Measurements from ENCODE around the gene DSC3.
A peak's percentile ranks its signal among the peaks of the same experiment; 100 is the strongest.
"Not testable (repeated sequence)": the region's sequence is repeated elsewhere in the genome, so short reads cannot be mapped to it uniquely, and the experiment has no call there.

DSC3 gene

DNA sequence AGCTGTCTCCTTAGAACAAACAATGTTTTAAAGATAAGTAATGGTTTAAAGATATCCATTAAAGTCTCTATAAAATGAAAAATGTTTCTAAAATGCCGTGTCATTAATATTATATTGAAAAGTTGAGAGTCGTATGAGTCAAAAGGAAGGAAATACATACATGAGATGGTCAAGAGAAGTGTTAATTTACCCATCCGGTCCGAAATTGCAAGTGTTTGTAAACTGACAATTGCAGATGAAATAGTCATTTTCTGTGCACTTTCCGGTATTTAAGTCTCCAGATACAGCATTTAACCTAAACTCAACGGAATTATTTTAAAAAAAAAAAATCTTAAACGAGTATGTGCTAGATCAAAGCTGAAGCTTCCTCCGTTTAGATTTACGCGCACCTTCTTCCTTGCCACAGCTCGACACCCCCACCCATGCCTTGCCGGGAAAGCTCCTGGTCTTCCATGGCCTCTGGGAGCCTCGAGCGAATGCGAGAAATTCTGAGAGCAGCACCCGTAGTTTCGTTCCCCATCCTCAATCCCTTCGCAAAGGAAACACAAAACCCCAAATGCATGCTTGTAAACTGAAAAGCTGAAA, 1.8 kb downstream of the DSC3 start:
- peak; percentile 4 for DNase-seq

- no peak for DNase-seq
These were observed 3.1 kb downstream of the DSC3 start for GRCh38 chr18:31039426-31039825.

GRCh38 chr18:31037686-31038085, 4.9 kb downstream of the DSC3 start:
- DNase-seq, result not testable (repeated sequence)

GRCh38 chr18:31034541-31034940, 8.0 kb downstream of the DSC3 start:
- no peak for DNase-seq

DNA sequence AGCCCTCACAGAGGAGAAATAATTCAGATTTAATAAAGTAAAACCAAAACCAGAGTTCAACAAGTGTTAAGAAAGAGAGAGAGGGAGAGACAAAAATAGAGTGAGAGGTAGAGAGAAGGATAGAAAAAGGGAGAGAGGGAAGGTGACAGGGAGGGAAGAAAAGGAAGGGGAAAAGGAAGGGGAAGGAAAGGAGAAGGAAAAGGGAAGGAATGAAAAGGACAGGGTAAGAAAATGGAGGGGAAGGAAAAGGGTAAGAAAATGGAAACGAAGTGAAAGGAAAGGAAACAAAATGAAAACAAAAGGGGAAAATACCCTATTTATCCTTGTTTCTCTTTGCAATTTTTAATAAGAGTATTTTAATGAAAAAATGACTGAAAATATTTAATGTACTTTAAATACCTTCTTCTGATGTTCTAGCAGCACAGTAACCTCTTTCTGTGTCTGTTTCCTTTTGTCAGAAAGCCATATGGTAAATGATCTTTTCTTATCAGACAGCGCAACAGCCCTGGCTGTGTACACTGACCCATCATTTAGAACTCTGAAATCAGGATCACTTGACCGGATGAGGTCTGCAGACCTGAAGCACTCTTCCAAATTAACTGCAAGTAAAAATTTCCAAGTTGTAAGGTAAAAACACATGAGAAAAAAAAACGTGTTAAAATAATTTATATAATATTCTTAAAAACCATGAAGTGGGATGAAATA, 11.8 kb downstream of the DSC3 start:
- no peak for DNase-seq

DNA sequence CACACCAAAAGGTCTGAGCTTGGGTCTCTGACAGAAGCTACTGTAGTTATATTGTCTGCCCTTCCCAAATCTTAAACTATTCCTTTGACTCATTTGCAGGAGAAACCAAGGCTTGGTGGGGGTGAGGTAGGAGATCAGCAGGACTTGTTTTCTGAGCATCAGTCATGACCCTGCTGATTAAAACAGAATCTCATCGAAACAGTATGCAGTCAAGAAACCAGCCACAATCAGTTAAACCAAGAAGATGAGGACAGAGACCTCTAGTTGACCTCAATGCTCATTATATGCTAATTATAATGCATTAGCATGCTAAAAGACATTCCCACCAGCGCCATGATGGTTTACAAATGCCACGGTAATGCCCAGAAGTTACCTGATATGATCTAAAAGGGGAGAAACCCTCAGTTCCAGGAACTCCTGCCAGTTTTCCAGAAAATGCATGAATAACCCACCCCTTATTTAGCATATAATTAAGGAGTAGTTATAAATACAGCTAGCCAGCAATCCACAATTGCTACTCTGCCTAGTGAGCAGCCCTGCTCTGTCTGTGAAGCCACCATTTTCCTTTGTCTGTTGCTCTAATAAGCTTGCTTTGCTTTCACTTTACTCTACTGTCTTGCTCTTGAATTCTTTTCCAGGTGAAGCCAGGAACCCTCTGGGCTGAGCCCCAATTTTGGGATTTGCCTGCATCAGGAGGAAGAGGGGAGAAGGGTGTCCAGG, 26.7 kb downstream of the DSC3 start:
- DNase-seq, result no peak

DNA sequence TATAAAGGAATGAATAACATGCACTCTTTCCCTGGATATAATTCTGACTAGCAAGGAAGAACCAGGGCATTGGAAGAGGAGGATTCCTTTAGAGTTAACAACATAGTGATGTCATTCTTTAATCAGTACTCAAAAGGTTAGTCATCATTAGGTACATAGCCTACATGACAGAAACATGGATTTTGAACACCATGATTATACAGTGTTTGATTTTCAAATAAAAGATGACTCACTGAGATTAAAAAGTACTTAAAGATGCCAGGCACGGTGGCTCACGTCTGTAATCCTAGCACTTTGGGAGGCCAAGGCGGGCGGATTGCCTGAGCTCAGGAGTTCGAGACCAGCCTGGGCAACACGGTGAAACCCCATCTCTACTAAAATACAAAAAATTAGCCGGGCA, 31.1 kb downstream of the DSC3 start:
- not testable (repeated sequence) for DNase-seq

GRCh38 chr18:31010601-31011000, 31.9 kb downstream of the DSC3 start:
- no peak for DNase-seq

DNA sequence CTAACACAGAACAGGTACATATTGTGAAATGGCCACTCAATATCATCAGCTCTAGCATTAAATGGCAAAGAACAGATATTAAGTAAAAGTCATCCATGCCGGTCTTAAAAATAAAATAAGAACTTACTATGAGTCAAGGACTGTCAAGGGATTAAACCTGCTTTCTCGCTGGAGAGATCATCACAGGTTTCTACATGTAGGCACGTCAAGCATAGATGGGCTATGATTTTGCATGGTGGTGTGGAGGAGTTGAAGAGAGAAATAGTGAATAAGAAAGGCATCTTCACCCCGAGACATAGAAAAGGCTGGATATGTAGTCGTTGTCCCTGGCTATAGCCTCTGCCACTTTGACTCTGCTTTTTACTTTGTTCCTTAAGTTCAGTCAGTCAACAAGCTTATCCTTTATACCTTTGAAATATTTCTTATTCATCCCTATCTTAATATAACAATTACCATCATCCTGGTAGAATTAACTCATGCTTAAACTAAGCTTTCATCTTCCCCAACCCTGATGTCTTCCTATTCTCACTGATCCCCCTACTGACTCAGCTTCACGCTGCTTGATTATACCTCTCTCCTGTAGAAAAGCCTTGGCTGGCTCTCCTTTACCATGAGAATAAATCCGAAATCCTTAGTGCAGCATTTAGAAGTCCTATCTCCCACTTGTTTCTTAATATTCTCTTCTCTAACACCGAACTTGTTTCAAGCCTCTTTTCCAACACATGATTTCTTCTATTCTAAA, 42.5 kb downstream of the DSC3 start:
- DNase-seq, result no peak

GRCh38 chr18:30999186-30999585, 43.4 kb downstream of the DSC3 start:
- no peak for DNase-seq

GRCh38 chr18:30997223-30997622, 45.3 kb downstream of the DSC3 start:
- DNase-seq, result no peak

- no peak for DNase-seq
These were observed 50.3 kb downstream of the DSC3 start for GRCh38 chr18:30992231-30992630.

DNA sequence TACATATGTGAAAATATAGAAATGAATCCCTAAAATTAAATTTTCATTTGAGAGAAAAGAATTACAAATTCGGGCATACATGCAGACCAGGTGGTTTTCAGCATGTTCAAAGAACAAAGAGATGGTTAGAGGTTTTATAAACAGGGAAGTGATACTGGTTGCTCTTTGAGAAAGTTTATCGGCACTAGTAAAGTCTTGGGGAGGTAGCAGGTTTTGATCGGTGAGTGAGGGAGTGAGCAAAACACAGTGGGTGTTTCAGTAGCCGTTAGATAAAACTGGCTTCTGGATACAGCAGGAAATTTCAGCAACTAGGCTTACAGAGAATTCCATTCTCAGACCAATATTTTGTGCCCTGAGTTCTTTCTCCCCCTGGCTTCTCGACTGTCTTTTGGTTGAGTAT, 51.1 kb downstream of the DSC3 start:
- no peak for DNase-seq

DNA sequence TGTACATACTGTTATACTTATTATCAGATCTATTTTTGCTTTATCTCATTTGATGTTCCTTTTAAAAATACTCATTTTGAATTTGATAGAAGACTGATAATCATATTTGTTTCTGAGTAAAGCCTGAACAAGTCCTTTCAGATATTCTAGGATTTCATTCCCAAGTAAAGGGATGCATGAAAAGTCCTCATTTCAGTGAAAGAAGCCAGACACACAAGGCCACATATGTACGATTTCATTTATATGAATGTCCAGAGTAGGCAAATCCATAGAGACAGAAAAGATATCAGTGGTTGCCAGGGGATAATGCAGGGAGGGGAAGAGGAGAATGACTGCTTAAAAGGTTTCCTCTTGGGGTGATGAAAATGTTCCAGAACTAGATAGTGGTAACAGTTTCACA, 53.4 kb downstream of the DSC3 start:
- DNase-seq, result no peak

DNA sequence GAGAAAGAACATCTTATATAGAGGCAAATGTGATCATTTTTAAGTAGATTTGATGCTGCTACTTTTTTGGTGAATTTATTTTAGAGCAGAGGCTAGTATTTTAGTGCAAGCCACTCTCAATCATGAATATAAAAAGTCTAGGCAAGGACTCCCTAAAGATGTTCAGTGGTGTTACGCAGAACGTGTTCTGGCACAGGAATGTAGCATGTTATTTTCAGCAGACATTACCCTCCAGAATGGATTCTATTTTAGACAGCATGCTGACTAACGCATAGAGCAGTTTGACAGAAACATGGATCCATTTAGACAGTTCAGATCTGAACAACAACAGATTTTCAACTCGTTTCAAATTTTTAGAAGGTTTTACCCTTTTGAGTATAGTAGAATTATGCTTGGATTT, 54.1 kb downstream of the DSC3 start:
- no peak for DNase-seq

DNA sequence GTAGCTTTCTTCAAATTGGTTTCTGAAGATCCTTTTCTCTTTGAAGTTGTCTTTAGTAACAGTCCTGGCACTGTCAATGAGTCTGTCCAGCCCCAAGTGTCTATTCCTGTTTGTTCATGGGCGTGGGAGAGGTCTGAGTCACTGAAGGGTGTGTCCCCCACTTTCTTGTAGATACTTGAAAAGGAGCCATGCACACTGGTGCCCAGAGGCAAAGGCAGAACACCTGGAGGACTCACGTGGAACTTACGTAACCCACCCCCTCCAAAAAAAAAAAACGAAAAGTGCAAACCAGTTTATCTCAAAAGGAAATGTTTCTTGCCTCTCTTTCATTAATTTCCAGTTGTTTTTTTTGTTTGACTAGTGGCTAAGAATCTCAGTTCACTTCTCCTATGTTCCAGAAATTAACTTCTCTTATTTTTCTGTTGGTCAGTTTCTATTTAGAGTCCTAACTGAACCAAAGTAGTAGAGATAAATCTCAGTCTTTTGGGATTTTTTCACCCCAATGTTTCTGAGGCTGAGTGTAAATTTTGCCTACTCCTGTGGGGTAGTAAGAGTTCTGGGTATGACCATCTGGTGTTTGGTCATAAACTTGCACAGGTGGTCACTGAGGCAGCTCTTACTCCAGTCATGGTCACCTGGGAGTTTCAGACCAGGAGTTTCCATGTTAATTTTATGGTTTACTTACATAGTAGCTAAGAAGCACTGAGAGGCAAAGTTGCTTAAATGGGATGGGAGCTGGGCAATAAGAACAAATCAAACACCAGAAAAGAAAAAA, 54.9 kb downstream of the DSC3 start:
- DNase-seq, result no peak

- DNase-seq, result no peak
These were observed 56.8 kb downstream of the DSC3 start for GRCh38 chr18:30985753-30986152.

GRCh38 chr18:30982285-30982992, 60.1 kb downstream of the DSC3 start:
- no peak for DNase-seq

GRCh38 chr18:30978091-30978490, 64.5 kb downstream of the DSC3 start:
- DNase-seq, result not testable (repeated sequence)

DNA sequence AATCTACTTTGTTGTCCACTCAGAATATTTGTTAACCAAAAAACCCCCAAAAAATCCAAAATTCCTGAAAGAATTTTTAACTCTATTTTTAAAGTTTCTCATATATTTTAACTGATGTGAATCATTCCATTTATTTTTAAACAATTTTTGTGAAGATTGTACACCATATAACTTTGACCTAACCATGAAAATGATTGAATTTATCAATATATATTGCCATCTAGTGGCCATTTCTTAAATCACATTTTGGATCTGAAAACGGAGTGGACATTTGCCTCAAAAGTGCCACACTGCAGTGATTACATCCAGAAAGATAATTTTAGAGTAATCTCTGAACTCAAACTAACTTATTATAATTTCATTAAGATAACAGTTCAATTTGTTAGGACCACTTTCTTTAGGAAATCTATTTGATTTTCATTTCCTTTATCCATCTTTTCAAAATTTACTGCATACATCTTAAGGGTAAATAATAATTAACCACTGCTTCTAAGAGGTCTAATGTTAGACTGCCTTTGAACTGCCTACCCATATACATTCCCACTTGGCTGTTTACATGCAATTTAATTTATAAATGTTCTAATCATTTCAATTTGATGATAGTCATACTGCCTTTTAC, 71.1 kb downstream of the DSC3 start:
- DNase-seq, result peak; percentile 64

DNA sequence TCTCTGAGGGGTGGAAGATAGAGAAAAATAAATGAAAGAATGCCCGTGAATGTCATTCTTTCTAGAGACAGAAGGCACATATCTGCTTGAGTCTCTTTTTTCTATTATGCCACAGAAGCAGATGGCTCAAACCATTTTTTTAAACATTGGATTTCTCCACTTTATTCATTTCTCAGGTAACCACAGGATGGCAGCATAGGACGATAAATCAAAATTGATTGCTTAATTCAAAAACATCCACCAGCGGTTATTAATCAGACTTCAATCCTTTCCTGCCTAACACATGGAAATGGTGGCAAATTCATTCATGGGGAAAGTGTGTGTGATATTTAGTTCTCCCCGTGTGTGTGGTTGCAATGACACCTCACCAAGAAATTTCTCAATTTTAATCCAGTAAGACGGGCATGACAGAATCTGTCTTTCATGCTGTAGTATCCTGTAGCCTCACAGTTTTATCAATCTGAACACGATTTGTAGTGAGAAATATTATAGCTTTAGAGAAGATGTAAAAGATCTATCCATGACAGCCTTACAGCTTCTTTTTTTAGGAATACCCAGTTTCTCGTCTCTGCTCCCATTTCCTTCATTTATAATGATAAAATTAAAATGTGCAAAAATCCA, 72.2 kb downstream of the DSC3 start:
- DNase-seq, result peak; percentile 50

All from NCI-H82 (cell line).